GM23338 (cell line): ENCODE measurements around the gene IRAK1BP1. TPM values are rescaled to one million over a fixed set of nuclear protein-coding genes. Genes with fewer than 3 reads are reported as not detected.

ENCODE experiments used
- ATAC-seq: fragments of 200-7000 bp; cut with Tn5 transposase; 3 replicates; pipeline ENCODE4 v1.9.1; 2020
- DNase-seq: peaks from one replicate; pipeline ENCODE4 v3.0.0-alpha.2; 2015; ENCODE audit warnings: low spot score
- H2AFZ ChIP-seq: fragments of 200-600 bp; sonication (generic); 2 replicates; pipeline ENCODE4 v1.8.0; 2016; ENCODE audit warnings: antibody characterized with exemption, mild to moderate bottlenecking, moderate library complexity
- H3F3A ChIP-seq: fragments of 200-600 bp; sonication (generic); replicated peaks from 2 replicates; pipeline ENCODE4 v1.8.0; 2017; ENCODE audit warnings: antibody characterized with exemption, mixed run types, low read depth
- H3K27ac ChIP-seq: fragments of 200-600 bp; sonication (generic); 2 replicates; pipeline ENCODE4 v1.6.1; 2016; ENCODE audit warnings: low read depth
- H3K27me3 ChIP-seq: fragments of 200-600 bp; sonication (generic); 2 replicates; pipeline ENCODE4 v1.8.0; 2016; ENCODE audit warnings: mild to moderate bottlenecking, mixed run types, moderate library complexity; ENCODE audit not compliant: insufficient read depth
- H3K36me3 ChIP-seq: fragments of 200-600 bp; sonication (generic); 2 replicates; pipeline ENCODE4 v1.8.0; 2016; ENCODE audit warnings: mild to moderate bottlenecking; ENCODE audit not compliant: insufficient read depth
- H3K4me1 ChIP-seq: fragments of 200-600 bp; sonication (generic); 2 replicates; pipeline ENCODE4 v1.8.0; 2016; ENCODE audit warnings: mild to moderate bottlenecking, moderate library complexity; ENCODE audit not compliant: insufficient read depth
- H3K4me2 ChIP-seq: fragments of 200-600 bp; sonication (generic); 2 replicates; pipeline ENCODE4 v1.7.1; 2017; ENCODE audit warnings: mixed run types
- H3K4me3 ChIP-seq: fragments of 200-600 bp; sonication (generic); 2 replicates; pipeline ENCODE4 v1.6.1; 2016; ENCODE audit warnings: mixed run types
- H3K79me2 ChIP-seq: fragments of 200-600 bp; sonication (generic); replicated peaks from 2 replicates; pipeline ENCODE4 v1.8.0; 2017; ENCODE audit warnings: mild to moderate bottlenecking; ENCODE audit not compliant: insufficient read depth
- H3K9me2 ChIP-seq: fragments of 200-600 bp; sonication (generic); 2 replicates; pipeline ENCODE4 v1.8.0; 2017; ENCODE audit not compliant: insufficient read depth
- H4K20me1 ChIP-seq: fragments of 200-600 bp; sonication (generic); replicated peaks from 2 replicates; pipeline ENCODE4 v1.8.0; 2017; ENCODE audit warnings: mild to moderate bottlenecking; ENCODE audit not compliant: insufficient read depth
- H3K27ac Mint-ChIP-seq: 2 replicates; pipeline ENCODE4 v1.8.0; 2020; ENCODE audit warnings: inconsistent platforms, mild to moderate bottlenecking, moderate library complexity, mixed read lengths
- H3K27me3 Mint-ChIP-seq: 3 replicates; pipeline ENCODE4 v1.8.0; 2022; ENCODE audit warnings: low read depth, mild to moderate bottlenecking, moderate library complexity, mixed read lengths, inconsistent platforms; ENCODE audit not compliant: insufficient read depth, poor library complexity
- H3K36me3 Mint-ChIP-seq: 3 replicates; pipeline ENCODE4 v1.8.0; 2021; ENCODE audit warnings: low read depth, mild to moderate bottlenecking, inconsistent platforms, moderate library complexity, mixed read lengths
- H3K4me1 Mint-ChIP-seq: 3 replicates; pipeline ENCODE4 v1.8.0; 2020; ENCODE audit warnings: mild to moderate bottlenecking, inconsistent platforms, mixed read lengths
- H3K4me3 Mint-ChIP-seq: 3 replicates; pipeline ENCODE4 v1.8.0; 2021; ENCODE audit warnings: moderate library complexity, mild to moderate bottlenecking, inconsistent platforms, mixed read lengths
- H3K9me3 Mint-ChIP-seq: 3 replicates; pipeline ENCODE4 v1.8.0; 2020; ENCODE audit warnings: moderate library complexity, mild to moderate bottlenecking, inconsistent platforms, mixed read lengths
- CREB1 ChIP-seq: fragments of 250-450 bp; sonication (Bioruptor Pico); IDR thresholded peaks from 2 replicates; pipeline ENCODE4 v1.5.0; 2020; ENCODE audit warnings: low read depth, mild to moderate bottlenecking, moderate library complexity
- EZH2 ChIP-seq: fragments of 200-600 bp; sonication (generic); IDR thresholded peaks from one replicate; pipeline ENCODE4 v1.8.0; 2017; ENCODE audit warnings: antibody characterized with exemption, mild to moderate bottlenecking, low read depth; ENCODE audit not compliant: unreplicated experiment
- EZH2phosphoT487 ChIP-seq: fragments of 200-600 bp; sonication (generic); IDR thresholded peaks from one replicate; pipeline ENCODE4 v1.8.1; 2018; ENCODE audit warnings: antibody characterized with exemption; ENCODE audit not compliant: unreplicated experiment
- JUNB ChIP-seq: IDR thresholded peaks from one replicate; pipeline ENCODE4 v1.6.1; 2016; ENCODE audit warnings: antibody characterized with exemption; ENCODE audit not compliant: unreplicated experiment
- NANOG ChIP-seq: IDR thresholded peaks from 2 replicates; pipeline ENCODE4 v1.6.1; 2016; ENCODE audit warnings: antibody characterized with exemption, borderline replicate concordance
- POLR2AphosphoS5 ChIP-seq: IDR thresholded peaks from 2 replicates; pipeline ENCODE4 v1.6.1; 2016; ENCODE audit warnings: antibody characterized with exemption, low read depth
- STAT1 ChIP-seq: IDR thresholded peaks from one replicate; pipeline ENCODE4 v1.6.1; 2016; ENCODE audit warnings: antibody characterized with exemption; ENCODE audit not compliant: unreplicated experiment
- ZNF114 ChIP-seq: fragments of 250-450 bp; sonication (Bioruptor Pico); IDR thresholded peaks from 2 replicates; pipeline ENCODE4 v1.5.0; 2020; ENCODE audit warnings: mild to moderate bottlenecking, moderate library complexity
- ZNF331 ChIP-seq: fragments of 250-450 bp; sonication (Bioruptor Pico); IDR thresholded peaks from 2 replicates; pipeline ENCODE4 v1.5.0; 2020; ENCODE audit warnings: low read depth, mild to moderate bottlenecking, moderate library complexity
- polyA plus RNA-seq: library from polyadenylated mRNA; unstranded; fragments of >200 nt; fragmentation: Nextera tagmentation; extraction: Ambion mirVana; gene quantifications from 2 replicates; pipeline ENCODE4 v1.2.1, GENCODE V29; 2016
- total RNA-seq: library from RNA; depleted of rRNA; stranded (reverse); fragments of >200 nt; shearing (Covaris generic); gene quantifications from 2 replicates; pipeline ENCODE4 v1.2.3, GENCODE V29; 2014
- TF ChIP-seq, protein P1 (sequence below): IDR thresholded peaks from 2 replicates; pipeline ENCODE4 v1.6.1; 2016; ENCODE audit warnings: antibody characterized with exemption
- TF ChIP-seq, protein P2 (sequence below): IDR thresholded peaks from one replicate; pipeline ENCODE4 v1.6.1; 2018; ENCODE audit warnings: antibody characterized with exemption; ENCODE audit not compliant: unreplicated experiment
- TF ChIP-seq, protein P3 (sequence below): fragments of 250-450 bp; sonication (Bioruptor Pico); IDR thresholded peaks from 2 replicates; pipeline ENCODE4 v1.5.0; 2020; ENCODE audit warnings: mild to moderate bottlenecking, moderate library complexity
- TF ChIP-seq, protein P4 (sequence below), 2 experiments: fragments of 200-600 bp in 1 of 2; sonication (generic) in 1 of 2; conservative IDR thresholded peaks; 2 replicates each; pipeline versions ENCODE4 v1.5.1 to v1.6.1; 2016 to 2017; ENCODE audit warnings: antibody characterized with exemption in 2 of 2, low read depth in 2 of 2, mild to moderate bottlenecking in 2 of 2, moderate library complexity in 1 of 2

IRAK1BP1 gene
- total and polyA plus RNA-seq, 2 experiments from 2014 or later, result 12.8 to 13.5 TPM

- Mint-ChIP-seq H3K27me3 (peaks cover 4% of the 10 kb centered on the region), H3K27ac (no peak overlapping the region), H3K9me3 (no peaks in the 10 kb centered on the region), H3K36me3 (no peaks in the 10 kb centered on the region), H3K4me3 (no peak overlapping the region), H3K4me1 (peaks cover 12% of the 10 kb centered on the region)
- Histone ChIP-seq H4K20me1 (no peaks in the 10 kb centered on the region), H3K79me2 (no peaks in the 10 kb centered on the region), H3F3A (0 out of 2 replicates have a peak, but pooled peaks cover 4% of the 10 kb centered on the region), H3K36me3 (no peaks in the 10 kb centered on the region), H3K9me2 (peaks cover 3% of the 10 kb centered on the region; the same call in 1 of the 2 replicates), H3K4me3 (no peak overlapping the region), H3K27ac (no peak overlapping the region), H3K4me2 (no peak overlapping the region), H3K4me1 (peaks cover 4% of the 10 kb centered on the region; the same call in 1 of the 2 replicates), H3K27me3 (peaks cover 18% of the 10 kb centered on the region), H2AFZ (no peak overlapping the region)
- TF ChIP-seq POLR2AphosphoS5 (no peak), NANOG (no peak), EZH2phosphoT487 (no peak), ZNF331 (CRISPR knock-in tag) (no peak), CREB1 (CRISPR knock-in tag) (no peak), JUNB (no peak), ZNF114 (no peak), EZH2 (no peak), STAT1 (no peak)
- TF ChIP-seq, protein P1, sequence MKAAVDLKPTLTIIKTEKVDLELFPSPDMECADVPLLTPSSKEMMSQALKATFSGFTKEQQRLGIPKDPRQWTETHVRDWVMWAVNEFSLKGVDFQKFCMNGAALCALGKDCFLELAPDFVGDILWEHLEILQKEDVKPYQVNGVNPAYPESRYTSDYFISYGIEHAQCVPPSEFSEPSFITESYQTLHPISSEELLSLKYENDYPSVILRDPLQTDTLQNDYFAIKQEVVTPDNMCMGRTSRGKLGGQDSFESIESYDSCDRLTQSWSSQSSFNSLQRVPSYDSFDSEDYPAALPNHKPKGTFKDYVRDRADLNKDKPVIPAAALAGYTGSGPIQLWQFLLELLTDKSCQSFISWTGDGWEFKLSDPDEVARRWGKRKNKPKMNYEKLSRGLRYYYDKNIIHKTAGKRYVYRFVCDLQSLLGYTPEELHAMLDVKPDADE, result no peak
- TF ChIP-seq, protein P2, sequence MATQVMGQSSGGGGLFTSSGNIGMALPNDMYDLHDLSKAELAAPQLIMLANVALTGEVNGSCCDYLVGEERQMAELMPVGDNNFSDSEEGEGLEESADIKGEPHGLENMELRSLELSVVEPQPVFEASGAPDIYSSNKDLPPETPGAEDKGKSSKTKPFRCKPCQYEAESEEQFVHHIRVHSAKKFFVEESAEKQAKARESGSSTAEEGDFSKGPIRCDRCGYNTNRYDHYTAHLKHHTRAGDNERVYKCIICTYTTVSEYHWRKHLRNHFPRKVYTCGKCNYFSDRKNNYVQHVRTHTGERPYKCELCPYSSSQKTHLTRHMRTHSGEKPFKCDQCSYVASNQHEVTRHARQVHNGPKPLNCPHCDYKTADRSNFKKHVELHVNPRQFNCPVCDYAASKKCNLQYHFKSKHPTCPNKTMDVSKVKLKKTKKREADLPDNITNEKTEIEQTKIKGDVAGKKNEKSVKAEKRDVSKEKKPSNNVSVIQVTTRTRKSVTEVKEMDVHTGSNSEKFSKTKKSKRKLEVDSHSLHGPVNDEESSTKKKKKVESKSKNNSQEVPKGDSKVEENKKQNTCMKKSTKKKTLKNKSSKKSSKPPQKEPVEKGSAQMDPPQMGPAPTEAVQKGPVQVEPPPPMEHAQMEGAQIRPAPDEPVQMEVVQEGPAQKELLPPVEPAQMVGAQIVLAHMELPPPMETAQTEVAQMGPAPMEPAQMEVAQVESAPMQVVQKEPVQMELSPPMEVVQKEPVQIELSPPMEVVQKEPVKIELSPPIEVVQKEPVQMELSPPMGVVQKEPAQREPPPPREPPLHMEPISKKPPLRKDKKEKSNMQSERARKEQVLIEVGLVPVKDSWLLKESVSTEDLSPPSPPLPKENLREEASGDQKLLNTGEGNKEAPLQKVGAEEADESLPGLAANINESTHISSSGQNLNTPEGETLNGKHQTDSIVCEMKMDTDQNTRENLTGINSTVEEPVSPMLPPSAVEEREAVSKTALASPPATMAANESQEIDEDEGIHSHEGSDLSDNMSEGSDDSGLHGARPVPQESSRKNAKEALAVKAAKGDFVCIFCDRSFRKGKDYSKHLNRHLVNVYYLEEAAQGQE, result no peak
- TF ChIP-seq, protein P3, sequence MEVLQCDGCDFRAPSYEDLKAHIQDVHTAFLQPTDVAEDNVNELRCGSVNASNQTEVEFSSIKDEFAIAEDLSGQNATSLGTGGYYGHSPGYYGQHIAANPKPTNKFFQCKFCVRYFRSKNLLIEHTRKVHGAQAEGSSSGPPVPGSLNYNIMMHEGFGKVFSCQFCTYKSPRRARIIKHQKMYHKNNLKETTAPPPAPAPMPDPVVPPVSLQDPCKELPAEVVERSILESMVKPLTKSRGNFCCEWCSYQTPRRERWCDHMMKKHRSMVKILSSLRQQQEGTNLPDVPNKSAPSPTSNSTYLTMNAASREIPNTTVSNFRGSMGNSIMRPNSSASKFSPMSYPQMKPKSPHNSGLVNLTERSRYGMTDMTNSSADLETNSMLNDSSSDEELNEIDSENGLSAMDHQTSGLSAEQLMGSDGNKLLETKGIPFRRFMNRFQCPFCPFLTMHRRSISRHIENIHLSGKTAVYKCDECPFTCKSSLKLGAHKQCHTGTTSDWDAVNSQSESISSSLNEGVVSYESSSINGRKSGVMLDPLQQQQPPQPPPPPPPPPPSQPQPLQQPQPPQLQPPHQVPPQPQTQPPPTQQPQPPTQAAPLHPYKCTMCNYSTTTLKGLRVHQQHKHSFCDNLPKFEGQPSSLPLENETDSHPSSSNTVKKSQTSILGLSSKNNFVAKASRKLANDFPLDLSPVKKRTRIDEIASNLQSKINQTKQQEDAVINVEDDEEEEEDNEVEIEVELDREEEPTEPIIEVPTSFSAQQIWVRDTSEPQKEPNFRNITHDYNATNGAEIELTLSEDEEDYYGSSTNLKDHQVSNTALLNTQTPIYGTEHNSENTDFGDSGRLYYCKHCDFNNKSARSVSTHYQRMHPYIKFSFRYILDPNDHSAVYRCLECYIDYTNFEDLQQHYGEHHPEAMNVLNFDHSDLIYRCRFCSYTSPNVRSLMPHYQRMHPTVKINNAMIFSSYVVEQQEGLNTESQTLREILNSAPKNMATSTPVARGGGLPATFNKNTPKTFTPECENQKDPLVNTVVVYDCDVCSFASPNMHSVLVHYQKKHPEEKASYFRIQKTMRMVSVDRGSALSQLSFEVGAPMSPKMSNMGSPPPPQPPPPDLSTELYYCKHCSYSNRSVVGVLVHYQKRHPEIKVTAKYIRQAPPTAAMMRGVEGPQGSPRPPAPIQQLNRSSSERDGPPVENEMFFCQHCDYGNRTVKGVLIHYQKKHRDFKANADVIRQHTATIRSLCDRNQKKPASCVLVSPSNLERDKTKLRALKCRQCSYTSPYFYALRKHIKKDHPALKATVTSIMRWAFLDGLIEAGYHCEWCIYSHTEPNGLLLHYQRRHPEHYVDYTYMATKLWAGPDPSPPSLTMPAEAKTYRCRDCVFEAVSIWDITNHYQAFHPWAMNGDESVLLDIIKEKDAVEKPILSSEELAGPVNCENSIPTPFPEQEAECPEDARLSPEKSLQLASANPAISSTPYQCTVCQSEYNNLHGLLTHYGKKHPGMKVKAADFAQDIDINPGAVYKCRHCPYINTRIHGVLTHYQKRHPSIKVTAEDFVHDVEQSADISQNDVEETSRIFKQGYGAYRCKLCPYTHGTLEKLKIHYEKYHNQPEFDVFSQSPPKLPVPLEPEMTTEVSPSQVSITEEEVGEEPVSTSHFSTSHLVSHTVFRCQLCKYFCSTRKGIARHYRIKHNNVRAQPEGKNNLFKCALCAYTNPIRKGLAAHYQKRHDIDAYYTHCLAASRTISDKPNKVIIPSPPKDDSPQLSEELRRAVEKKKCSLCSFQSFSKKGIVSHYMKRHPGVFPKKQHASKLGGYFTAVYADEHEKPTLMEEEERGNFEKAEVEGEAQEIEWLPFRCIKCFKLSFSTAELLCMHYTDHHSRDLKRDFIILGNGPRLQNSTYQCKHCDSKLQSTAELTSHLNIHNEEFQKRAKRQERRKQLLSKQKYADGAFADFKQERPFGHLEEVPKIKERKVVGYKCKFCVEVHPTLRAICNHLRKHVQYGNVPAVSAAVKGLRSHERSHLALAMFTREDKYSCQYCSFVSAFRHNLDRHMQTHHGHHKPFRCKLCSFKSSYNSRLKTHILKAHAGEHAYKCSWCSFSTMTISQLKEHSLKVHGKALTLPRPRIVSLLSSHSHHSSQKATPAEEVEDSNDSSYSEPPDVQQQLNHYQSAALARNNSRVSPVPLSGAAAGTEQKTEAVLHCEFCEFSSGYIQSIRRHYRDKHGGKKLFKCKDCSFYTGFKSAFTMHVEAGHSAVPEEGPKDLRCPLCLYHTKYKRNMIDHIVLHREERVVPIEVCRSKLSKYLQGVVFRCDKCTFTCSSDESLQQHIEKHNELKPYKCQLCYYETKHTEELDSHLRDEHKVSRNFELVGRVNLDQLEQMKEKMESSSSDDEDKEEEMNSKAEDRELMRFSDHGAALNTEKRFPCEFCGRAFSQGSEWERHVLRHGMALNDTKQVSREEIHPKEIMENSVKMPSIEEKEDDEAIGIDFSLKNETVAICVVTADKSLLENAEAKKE, result no peak
- TF ChIP-seq, protein P4, sequence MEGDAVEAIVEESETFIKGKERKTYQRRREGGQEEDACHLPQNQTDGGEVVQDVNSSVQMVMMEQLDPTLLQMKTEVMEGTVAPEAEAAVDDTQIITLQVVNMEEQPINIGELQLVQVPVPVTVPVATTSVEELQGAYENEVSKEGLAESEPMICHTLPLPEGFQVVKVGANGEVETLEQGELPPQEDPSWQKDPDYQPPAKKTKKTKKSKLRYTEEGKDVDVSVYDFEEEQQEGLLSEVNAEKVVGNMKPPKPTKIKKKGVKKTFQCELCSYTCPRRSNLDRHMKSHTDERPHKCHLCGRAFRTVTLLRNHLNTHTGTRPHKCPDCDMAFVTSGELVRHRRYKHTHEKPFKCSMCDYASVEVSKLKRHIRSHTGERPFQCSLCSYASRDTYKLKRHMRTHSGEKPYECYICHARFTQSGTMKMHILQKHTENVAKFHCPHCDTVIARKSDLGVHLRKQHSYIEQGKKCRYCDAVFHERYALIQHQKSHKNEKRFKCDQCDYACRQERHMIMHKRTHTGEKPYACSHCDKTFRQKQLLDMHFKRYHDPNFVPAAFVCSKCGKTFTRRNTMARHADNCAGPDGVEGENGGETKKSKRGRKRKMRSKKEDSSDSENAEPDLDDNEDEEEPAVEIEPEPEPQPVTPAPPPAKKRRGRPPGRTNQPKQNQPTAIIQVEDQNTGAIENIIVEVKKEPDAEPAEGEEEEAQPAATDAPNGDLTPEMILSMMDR (conservative IDR thresholded peaks at IDR 0.05; ENCODE audit: low read depth in 2 of 2), result no peak
- ATAC-seq, result no peak
- DNase-seq, result no peak
Measured at GRCh38 chr6:78908621-78909020, 41.3 kb downstream of the IRAK1BP1 start.
